ENCODE results near the gene YBEY.

DNA sequence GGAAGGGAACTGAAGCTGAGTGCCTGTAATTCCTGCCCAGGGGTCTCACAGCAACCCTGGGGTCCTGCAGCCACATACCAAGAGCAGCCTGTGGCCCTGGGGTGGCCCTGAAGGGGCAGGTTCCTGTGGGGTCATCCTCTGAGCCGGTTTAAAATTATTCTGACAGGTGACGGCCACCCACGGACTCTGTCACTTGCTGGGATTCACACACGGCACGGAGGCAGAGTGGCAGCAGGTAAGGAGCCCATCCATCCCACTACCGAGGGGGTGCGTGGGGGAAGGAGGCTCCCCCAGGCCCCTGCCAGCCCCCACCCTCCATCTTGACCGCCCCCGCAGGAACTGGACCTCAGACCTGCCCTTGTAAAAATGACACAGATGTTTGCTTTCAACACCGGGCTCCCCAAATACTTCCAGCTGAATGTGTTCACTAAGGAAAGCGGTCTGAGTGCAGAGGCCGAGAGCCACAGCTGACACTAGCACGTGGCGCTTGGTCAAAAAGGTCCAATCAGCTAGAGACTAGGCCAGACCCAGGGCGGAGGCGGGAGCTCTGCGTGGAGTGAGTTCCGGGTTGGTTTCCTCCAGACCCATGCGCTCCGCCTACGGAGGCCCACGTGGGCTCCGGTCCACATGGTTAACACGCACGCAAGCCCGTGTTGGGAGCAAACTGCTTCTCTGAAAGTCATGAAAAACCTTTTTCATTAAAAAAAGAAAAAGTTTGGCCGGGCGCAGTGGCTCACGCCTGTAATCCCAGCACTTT, 10.0 kb downstream of the YBEY start:
- TF ChIP-seq, protein P1, sequence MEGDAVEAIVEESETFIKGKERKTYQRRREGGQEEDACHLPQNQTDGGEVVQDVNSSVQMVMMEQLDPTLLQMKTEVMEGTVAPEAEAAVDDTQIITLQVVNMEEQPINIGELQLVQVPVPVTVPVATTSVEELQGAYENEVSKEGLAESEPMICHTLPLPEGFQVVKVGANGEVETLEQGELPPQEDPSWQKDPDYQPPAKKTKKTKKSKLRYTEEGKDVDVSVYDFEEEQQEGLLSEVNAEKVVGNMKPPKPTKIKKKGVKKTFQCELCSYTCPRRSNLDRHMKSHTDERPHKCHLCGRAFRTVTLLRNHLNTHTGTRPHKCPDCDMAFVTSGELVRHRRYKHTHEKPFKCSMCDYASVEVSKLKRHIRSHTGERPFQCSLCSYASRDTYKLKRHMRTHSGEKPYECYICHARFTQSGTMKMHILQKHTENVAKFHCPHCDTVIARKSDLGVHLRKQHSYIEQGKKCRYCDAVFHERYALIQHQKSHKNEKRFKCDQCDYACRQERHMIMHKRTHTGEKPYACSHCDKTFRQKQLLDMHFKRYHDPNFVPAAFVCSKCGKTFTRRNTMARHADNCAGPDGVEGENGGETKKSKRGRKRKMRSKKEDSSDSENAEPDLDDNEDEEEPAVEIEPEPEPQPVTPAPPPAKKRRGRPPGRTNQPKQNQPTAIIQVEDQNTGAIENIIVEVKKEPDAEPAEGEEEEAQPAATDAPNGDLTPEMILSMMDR (conservative IDR thresholded peaks at IDR 0.05; ENCODE audit: low read depth, low read length) = no peak
- TF ChIP-seq EZH2 (IDR thresholded peaks at IDR 0.05; ENCODE audit: borderline replicate concordance, low read depth, low read length, poor library complexity, severe bottlenecking) = no peak
